NCI-H82 treated with DMSO at 0.1 percent for 48 hours (cell line): ENCODE data around the gene CAPN13.

Experiments used
- DNase-seq: peaks from one replicate; lab custom pipeline; 2025; ENCODE audit not compliant: unreplicated experiment; lab: John Stamatoyannopoulos, UW

CAPN13 gene

DNA sequence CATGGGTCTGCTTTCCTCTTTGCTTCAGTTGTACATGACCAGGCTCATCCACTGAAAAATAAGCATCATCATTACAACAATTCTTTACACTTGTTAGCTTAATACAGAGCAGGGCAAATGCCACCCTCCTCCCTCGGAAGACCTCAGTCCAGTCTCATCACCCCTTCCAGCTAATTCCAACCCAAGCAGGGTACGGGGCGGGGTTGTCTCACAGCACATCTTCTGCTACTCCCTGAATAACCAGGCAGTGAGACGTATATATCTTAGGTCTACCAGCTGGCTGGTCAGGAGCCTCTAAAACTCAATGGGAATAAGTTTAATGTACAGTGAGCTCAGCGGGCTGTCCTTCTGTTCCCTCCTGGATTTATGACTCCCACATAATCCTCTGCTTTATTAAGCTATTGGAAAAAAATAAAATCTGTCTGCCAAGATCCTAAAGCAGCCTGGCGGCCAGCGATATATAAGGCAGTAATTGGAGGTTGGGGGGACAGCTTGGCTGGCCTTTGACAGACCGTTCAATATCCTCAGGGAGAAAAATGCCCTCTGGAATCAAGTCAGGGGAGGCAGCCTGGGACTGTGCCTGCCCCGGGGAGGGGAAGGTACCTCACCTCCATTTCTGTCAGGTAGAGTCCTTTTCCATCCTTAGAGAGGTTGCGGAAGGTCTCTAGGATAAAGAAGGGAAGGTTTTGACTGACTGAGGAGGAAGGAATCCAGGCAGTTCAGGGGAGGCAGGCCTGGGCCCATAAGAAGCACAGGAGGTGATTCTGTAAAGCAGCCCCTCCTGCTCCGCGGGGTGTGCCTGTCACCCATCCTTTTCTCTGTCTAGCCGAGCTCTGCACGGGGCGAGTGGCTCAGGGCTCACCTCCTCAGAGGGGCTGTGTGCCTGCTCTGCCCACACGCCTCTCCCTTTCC is 76.3 kb downstream of the CAPN13 start:
- peak; percentile 38 for DNase-seq

DNA sequence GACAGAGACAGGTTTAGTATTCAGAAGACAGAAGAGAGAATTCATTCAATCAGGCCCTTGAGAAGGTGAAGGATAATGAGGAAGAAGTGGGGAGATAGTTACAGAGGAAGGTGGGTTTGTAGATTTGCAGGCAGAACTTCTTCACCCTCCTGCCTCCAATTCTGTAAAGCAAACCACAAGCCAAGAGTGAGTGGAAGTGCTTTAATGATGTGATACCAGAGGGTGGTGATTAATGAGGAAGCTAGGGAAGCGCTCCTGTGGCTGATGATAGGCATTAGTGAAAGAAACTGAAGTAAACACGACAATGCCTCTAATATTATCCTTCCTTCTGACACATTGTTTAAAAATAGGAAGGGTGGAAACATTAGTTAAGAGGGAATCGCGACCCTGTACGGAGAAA is 78.2 kb downstream of the CAPN13 start:
- no peak for DNase-seq

DNA sequence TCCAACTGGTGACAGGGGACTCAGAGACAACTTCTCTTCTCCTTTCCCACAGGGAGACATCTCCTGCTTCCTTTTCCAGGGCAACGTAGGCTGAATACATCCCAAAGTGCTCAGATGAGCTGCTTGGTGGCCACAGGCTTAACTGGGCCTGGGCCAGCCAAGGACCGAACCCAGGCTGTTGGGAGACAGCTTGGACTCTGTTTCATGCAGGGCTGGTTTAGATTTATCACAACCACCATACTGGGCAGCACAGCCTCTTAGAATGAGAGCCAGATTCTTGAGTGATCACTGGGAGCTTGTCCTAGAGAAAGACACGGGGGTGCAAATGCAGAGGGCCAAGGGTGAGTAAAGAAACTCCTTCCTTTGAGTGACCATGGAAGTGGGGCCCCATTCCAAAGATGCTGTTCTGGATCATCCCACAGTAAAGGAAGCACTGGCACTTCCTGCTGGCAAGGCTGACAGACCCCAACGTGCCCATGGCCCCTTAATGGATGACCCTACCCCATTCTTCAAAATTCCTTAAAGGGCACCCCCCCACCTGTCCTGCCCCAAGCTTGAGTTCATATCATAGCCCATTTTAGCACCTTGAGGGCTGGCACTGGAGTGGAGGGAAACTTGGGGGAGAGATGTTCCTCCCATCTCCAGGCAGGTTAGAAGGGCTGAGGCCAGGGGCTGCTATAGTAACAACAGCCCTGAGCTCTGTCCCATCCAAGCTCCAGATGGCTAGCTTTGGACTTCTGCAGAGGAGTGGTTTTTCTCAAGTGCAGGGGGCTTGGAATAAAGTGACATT is 84.1 kb downstream of the CAPN13 start:
- DNase-seq = no peak

DNA sequence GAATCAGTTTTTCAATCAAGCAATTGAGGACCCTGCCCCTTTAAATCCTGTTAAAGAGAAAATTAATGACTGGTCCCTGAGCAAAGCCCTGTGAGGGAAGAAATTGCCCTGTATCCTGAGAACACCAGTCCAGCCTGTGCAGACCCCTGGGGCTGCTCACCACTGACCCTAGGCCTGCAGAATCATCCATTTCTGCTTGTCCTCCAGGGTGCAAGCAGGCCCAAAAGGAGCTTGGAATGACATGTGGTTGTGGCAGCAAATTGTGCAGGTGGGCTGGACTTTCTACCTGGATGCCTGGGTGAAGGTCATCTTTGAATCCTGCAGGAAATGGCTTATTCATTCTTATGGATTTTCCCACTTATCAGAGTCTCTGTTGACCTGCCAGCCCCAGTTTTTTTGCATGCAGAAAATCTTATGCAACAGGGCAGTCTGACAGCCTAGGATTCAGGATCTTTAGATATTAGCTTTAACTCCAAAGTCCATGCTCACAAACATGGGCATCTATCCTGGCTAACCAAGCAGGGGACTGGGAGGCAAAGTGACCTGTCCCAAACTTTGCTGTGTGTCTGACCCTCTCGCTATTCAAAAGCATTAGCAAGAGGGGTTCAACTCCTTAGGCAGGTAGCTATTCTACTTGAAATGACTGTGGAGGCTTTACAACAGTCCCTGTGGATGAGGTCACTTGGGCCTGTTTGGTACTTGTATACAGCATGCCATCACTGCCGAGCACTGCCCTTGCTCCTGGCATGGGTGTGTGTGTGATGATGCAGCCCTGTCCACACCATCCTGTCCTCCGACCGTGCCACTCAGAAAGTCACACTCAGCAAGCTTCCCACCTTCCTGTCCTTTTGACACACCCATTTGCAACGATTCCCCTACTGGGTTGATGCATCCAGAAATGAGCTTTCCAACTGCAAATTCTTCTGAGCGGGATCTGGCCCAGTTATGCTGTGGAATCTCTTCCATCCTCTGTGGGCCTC is 85.3 kb downstream of the CAPN13 start:
- DNase-seq = no peak

DNA sequence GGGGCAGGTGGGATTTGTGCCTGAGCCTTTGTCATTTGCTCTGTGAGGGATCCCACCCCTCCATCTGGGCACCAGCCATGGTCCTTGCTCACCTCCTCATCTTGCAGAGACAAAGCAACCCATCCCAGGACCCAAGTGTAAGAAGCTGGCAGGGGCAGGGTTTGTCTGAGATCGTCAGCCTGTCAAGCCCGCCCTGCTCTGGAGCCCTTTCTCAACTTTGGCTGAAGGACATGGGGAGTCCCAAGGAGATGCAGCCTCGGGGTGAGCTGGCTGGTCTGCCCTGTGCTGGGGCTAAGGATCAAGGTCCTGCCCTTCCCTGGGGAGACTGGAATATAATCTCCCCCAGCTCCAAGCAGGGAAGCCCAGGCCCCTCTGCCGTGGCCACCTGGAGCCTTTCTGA is 86.0 kb downstream of the CAPN13 start:
- no peak for DNase-seq

DNA sequence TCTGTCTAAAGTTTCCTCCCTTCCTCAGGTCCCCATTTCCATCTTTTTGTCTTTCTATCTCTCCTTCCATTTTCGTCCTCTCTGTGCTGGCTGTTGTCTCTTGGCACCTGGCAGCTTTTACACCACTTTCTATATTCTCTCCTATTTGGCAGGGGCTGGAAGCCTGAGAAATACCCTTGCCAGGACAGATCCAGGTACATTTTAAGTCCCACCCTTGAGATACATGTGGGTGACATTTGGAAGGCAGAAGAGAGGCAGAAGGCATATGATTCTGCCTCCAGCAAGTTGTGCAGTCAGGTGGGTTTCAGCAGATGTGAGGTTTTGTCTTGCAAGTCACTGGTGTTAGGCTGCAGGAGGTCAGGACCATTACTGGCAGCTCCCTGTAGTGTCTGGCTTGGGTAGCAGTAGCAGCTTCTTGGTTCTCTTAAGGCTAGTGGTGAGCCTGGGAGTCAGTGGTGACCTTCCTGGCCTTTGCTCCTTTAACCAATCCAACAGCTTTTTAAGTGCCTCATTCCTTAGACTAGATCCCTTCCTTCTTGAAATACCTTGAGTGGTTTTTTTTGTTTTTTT is 90.1 kb downstream of the CAPN13 start:
- DNase-seq = no peak

DNA sequence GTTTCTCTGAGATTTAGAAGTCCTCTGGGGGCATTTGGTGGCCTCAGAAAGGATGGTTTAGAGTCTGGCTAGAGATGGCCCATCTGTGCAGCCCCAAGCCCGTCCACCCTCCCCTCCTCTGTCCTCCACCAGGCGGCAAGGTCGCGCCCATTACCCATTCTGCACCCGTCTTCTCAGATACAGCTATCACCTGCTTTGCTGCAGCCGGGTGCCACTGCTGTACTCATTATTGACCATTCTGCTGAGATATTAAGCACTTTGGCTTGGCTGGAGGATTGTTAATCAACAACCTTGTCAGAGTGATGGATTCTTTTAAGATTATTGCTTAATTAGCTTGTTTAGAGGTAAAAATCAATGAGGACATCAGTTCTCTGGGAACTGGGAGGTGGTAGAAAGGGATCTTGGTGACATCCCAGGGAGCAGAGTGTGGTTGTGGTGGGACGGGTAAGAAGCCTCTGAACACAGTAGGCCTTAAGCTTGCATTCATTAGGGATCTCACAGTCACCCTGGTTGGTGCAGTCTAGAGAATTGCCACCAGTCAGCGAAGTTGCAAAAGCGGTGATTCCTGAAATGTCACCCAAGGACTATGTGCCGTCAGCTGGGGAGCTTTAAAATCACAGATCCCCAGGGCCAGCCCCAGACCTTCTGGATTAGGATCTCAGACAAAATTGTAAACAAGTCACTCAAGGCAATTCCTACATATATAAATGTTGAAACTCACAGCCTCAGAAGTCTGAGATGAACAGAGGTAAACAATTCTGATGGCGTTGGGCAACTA is 90.9 kb downstream of the CAPN13 start:
- no peak for DNase-seq

DNA sequence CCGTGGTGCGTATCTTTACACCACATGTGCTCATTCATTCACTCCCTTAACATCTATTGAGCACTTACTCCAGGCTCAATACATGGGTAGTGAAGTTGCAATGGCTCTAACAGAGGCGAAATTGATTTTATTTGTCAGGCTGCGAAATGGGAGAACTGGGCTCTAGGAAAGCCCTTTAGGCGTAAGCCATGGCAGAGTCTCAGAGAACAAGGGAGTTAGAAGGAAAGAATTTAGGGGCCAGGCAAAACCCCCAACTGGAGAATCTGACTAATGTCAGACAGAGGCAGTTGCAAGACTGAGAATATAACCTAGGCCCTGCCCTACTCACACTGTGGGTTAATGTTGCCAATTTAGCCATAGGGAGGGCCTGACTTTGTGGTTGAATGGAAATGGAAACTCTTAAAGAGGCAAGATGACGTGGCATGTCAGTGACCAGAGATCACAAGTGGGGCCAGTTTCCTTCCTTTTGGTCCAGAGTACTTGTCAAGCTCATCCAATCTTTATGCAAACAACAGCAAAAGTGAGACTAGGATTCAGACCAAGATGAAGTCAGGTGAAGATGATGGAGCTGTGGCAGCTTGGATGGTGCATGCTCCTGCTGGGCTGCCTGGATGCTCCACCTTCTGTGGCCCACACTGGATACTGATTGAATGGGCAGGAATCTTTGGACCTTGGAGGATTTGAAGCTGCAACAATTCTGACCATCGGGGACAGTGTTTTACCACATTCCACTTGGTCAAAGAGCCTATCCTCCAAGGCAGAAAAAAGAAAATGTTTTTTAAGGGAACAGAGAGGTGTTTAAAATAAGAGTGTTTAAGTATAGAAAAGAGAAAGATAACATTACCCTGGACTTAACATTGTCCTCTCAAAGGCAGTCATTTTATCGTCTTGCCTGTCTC is 92.2 kb downstream of the CAPN13 start:
- no peak for DNase-seq

DNA sequence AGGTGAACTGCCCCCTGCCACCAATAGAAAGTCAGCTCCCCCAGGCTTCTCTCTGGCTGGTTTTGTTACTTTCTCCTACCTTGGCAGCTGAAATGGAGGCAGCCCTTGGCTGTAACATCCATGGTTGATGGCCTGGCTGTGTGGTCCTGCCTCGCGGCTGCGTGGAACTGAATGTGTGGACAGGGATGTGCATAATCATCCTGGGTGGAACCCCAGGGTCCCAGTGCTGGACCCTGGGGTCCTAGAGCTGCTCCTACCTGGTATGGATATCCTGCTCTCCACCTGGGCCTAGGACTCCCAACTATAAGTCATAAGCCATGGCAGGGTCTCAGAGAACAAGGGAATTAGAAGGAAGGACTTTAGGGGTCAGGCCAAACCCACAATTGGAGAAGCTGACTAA is 93.5 kb downstream of the CAPN13 start:
- DNase-seq = no peak

DNA sequence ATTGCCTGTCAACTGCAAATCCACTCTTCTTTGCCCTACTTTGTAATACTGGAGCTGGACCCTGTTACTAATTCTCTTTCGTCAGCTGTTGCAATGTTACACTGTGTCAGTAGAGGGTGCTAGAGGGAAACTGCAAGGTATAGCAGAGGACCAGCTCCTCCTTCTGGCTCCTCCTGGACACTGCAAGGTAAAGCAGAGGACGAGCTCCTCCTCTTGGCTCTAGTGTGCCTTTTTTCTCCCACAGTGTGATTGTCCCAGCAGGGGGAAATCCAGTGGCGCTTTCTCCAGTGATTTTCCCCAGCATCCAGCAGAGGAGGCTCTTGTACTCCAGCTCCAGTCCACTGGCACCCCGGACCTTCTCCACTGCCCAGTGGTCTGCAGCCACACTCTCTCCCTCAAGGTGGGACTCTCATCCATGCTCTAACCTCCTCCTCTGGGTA is 95.6 kb downstream of the CAPN13 start:
- DNase-seq = peak; percentile 82

DNA sequence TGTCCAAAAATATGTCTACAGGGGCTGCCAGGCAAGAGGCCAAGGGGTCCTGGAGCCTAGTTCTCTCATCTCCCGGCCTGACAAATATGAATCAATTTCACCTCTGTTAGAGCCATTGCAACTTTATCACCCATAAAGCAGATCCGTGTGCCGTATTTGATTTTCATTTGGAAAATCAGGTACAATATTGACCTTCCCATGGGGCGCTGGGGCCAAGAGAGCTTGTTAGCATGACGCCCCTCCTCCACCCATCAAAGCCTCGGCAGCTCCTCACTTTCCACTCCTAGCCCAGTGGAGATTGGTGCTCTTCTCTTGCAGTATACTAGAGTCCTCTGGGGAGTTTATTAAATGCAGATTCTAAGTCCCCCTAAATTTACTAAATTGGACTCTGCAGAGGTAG is 96.8 kb downstream of the CAPN13 start:
- no peak for DNase-seq

DNA sequence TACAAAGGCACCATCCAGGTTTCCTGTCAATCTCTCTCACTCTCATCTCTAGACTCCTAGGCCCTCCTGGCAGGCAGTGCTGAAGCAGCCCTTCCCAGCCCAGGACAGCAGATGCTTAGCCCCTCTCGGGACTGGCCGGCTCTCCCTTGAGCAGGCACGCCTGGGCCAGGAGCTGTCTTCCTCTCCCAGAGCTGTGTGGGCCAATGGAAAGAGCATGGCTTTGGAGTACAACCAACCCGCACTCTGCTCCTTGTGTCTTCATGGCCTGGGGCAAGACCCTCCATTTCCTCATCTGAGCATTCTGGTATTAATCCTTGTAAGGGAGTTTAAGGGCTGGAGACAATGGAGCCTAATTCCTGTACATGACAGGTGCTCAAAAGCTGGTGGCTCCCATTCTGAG is 97.2 kb downstream of the CAPN13 start:
- no peak for DNase-seq

DNA sequence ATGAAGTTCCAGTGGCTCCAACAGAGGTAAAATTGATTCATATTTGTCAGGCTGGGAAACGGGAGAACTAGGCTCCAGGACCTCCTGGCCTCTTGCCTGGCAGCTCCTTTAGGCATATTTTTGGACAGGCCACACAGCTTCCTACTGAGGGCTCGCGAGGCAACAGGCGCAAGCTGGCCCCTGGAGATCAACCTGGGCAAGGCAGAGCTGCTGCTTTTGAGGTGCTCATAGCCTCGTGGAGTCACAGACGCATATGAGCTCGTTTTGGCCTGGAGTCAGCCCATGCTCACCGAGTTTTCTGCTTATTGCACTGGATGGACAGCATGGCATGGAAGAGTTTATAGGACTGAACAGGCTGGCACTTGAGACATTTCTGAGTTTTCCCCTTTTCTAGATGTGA is 97.7 kb downstream of the CAPN13 start:
- DNase-seq = no peak

DNA sequence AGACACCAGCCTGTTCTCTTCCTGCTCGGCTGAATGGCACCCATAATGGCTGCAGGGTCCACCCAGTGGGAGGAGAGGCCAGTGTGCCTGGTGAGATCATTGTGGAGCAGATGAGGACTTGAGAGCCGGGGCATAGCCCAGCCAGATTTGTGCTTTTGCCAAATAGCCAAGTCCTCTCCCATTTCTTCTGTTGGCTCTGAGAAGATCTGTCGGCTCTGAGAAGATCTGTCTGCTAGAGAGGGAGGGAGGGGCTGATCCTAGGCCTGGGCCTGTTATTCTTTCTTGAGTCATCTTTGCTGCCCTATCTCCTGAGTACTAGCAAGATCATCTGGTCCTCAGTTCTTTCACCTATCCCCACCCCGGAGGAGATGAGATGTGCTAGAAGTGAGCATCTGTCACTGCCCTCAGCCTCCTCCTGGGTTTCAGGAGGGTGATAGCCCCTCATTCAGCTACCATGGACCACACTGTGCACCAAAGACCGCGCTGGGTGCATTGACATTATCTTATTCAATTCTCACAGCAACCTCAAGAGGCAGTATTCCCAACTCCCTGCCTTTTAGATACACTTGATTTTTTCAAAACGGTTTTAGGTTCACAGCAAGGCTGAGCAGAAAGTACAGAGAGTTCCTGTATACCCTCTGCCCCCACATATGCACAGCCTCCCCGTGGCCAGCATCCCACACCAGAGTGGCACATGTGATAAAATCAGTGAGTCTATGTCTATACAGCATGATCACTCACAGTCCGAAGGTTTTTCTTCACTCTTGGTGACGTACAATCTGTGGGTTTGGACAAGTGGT is 98.6 kb downstream of the CAPN13 start:
- DNase-seq = no peak

DNA sequence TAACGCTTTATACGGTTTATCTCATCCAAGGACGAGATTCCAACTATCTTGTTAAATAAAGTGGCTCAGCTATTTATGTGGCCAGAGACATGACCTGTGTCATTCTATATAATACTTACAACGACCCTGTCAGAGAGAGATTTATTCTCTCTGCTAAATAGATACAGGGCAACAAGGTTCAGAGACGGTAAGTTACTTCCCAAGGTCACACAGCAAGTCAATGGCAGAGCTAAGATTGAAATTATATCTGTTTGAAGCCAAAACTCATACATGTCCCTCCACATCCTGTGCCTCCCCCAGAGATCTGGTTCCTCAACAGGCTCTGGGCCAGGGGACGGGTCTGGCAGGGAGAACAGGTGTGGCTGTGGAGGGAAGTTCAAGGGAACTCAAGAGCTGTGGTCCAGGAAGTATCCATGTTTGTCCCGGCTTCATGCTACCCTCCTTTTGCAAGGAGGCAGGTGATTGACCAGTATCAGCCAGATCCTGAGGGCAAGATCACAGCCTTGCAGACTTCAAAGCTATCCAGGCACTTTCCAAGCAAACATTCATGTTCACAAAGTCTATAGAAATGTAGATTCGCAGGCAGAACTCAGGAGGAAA is 99.8 kb downstream of the CAPN13 start:
- DNase-seq = no peak

DNA sequence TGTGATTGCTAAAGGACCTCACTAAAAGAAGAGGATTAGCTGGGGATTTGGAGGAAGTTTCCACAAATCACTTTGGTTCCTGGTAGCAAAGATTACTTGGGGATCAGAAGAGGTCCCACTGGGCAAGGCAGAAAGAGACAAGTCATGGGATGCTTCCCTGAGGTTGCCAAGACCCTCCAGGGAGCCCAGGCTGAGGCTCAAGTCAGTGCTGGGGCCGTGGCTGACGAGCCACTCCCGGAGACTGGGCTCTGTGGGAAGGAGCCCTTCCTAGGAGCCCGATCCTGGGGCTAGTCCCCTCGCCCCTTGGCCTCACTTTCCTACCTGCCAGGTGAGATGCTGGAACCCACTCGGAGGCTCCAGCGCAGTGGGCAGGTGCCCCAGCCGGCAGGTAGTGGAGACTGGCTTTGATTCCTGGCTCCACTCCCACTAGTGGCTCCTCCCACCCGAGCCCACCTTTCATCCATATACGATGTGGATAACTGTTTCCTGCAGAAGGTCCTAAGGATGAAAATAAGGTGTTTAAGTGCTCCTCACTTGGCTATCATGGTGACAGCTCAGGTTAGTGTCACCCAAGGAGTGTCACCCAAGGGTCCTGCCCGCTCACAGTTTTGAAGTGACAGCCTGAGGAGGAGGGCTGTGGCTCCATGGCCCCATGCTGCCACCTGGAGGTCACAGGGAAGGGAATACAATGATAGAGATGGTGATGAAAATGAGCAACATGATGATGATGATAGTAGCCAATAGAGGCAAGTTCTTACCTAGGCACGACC is 100.5 kb downstream of the CAPN13 start:
- DNase-seq = peak; percentile 95
